ENCODE data around the gene RALBP1.

- TF ChIP-seq CTCF (IDR thresholded peaks at IDR 0.05) (no peak), POLR2A (IDR thresholded peaks at IDR 0.05) (no peak)
Measured at GRCh38 chr18:9563331-9563730, 88.0 kb downstream of the RALBP1 start.
